ENCODE results near the gene PRDM1.

The PRDM1 gene

GRCh38 chr6:106122938-106123656 lies 37.0 kb downstream of the PRDM1 start:
- no peak for TF ChIP-seq CTCF (IDR thresholded peaks at IDR 0.05; ENCODE audit: low read depth, low read length)
- Histone ChIP-seq H3K9me3 (ENCODE audit: severe bottlenecking) (no peaks in the 10 kb centered on the region), H3K27ac (no peak overlapping the region), H3K4me3 (ENCODE audit: low read depth, low read length) (no peak overlapping the region), H3K27me3 (ENCODE audit: insufficient read depth, low read depth, severe bottlenecking) (no peaks in the 10 kb centered on the region), H3K36me3 (no peaks in the 10 kb centered on the region)
- DNase-seq = no peak

- H3K9me3 ChIP-seq (ENCODE audit: severe bottlenecking) = no peaks in the 10 kb centered on the region
- TF ChIP-seq CTCF (IDR thresholded peaks at IDR 0.05; ENCODE audit: low read depth, low read length) = no peak
- H3K4me3 ChIP-seq (ENCODE audit: low read depth, low read length) = no peak overlapping the region
- DNase-seq = no peak
- no peaks in the 10 kb centered on the region for H3K27me3 ChIP-seq (ENCODE audit: insufficient read depth, low read depth, severe bottlenecking)
- H3K36me3 ChIP-seq = no peaks in the 10 kb centered on the region
- H3K27ac ChIP-seq = no peak overlapping the region
These were observed 37.9 kb downstream of the PRDM1 start for GRCh38 chr6:106124015-106124414.

GRCh38 chr6:106124437-106125430 lies 38.6 kb downstream of the PRDM1 start:
- no peaks in the 10 kb centered on the region for H3K27me3 ChIP-seq (ENCODE audit: insufficient read depth, low read depth, severe bottlenecking)
- H3K27ac ChIP-seq = no peak overlapping the region
- DNase-seq = no peak
- H3K9me3 ChIP-seq (ENCODE audit: severe bottlenecking) = no peaks in the 10 kb centered on the region
- H3K36me3 ChIP-seq = no peaks in the 10 kb centered on the region
- TF ChIP-seq CTCF (IDR thresholded peaks at IDR 0.05; ENCODE audit: low read depth, low read length) = no peak
- H3K4me3 ChIP-seq (ENCODE audit: low read depth, low read length) = no peak overlapping the region

GRCh38 chr6:106125925-106126435 lies 39.8 kb downstream of the PRDM1 start:
- no peak for TF ChIP-seq CTCF (IDR thresholded peaks at IDR 0.05; ENCODE audit: low read depth, low read length)
- DNase-seq = no peak
- H3K27ac ChIP-seq = no peak overlapping the region

DNA sequence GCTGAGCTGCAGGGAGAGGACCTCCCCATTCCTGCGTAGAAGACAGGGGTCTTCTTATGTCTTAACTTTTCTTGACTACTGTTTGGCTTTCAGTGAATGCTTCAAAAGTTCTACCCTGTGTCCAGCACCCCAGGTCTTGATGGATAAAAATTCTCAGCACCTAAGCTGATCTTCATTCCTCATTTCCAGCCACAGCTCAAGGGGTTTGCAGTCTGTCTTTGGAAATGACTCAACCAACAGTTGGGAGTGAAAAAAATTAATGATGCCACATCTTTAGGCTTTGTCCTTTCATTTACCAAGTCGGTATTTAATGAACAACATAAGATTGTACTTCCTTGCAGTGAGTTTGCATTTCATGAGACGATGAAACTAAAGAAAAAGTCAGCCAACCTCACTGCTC lies 40.3 kb downstream of the PRDM1 start:
- no peak for DNase-seq
- H3K27me3 ChIP-seq (ENCODE audit: insufficient read depth, low read depth, severe bottlenecking) = no peaks in the 10 kb centered on the region
- no peak overlapping the region for H3K4me3 ChIP-seq (ENCODE audit: low read depth, low read length)
- no peaks in the 10 kb centered on the region for H3K36me3 ChIP-seq
- TF ChIP-seq CTCF (IDR thresholded peaks at IDR 0.05; ENCODE audit: low read depth, low read length) = no peak
- H3K27ac ChIP-seq = no peak overlapping the region
- no peaks in the 10 kb centered on the region for H3K9me3 ChIP-seq (ENCODE audit: severe bottlenecking)

More at GRCh38 chr6:106125925-106126435, 39.8 kb downstream of the PRDM1 start:
- no peaks in the 10 kb centered on the region for H3K27me3 ChIP-seq (ENCODE audit: insufficient read depth, low read depth, severe bottlenecking)
- no peaks in the 10 kb centered on the region for H3K9me3 ChIP-seq (ENCODE audit: severe bottlenecking)
- H3K36me3 ChIP-seq = no peaks in the 10 kb centered on the region
- H3K4me3 ChIP-seq (ENCODE audit: low read depth, low read length) = no peak overlapping the region

Measured in WERI-Rb-1 (cell line).